PC-9 (cell line): ENCODE data around the gene LRIG1.

ENCODE experiments used
- EZH2 ChIP-seq: fragments of 200-600 bp; sonication (generic); IDR thresholded peaks from 2 replicates; pipeline ENCODE4 v1.8.0; 2017; ENCODE audit warnings: antibody characterized with exemption, low read depth
- TF ChIP-seq, protein P1 (sequence below): fragments of 200-600 bp; sonication (generic); conservative IDR thresholded peaks from 2 replicates; pipeline ENCODE4 v1.6.1; 2017; ENCODE audit warnings: mixed run types, antibody characterized with exemption, mild to moderate bottlenecking, moderate library complexity

DNA sequence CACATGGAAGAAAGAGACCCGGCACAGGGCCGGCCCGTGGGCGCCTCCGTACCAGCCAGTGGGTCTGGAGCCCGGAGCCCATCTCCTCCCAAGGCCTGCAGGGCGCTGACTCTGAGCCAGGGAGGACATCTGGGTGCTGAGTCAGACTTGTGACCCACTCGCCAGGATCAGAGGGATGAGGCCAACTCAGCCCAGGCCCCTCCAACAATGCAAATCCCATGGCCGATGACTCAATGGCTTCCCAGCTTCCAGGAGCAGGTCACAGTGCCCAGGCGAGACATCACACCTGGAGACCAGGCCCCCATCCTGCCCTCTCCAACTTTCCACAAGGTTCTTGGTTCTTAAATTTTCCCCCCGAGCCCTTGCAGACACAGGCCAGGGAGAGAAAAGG is 95.1 kb downstream of the LRIG1 start:
- TF ChIP-seq, protein P1, sequence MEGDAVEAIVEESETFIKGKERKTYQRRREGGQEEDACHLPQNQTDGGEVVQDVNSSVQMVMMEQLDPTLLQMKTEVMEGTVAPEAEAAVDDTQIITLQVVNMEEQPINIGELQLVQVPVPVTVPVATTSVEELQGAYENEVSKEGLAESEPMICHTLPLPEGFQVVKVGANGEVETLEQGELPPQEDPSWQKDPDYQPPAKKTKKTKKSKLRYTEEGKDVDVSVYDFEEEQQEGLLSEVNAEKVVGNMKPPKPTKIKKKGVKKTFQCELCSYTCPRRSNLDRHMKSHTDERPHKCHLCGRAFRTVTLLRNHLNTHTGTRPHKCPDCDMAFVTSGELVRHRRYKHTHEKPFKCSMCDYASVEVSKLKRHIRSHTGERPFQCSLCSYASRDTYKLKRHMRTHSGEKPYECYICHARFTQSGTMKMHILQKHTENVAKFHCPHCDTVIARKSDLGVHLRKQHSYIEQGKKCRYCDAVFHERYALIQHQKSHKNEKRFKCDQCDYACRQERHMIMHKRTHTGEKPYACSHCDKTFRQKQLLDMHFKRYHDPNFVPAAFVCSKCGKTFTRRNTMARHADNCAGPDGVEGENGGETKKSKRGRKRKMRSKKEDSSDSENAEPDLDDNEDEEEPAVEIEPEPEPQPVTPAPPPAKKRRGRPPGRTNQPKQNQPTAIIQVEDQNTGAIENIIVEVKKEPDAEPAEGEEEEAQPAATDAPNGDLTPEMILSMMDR, result no peak
- TF ChIP-seq EZH2, result no peak
